Tibial nerve (tissue), 4 donors: ENCODE measurements around the gene GPR158. TPM values are rescaled to one million over a fixed set of nuclear protein-coding genes. Genes with fewer than 3 reads are reported as not detected.

Experiments
- DNase-seq, 2 donors: peaks; one replicate each; pipeline ENCODE4 v3.0.0-alpha.2; 2019; ENCODE audit warnings: low spot score in 2 of 2
- H3K27ac ChIP-seq, 4 donors: fragments of 200-600 bp; sonication (generic) in 3 of 4; one replicate each; pipeline ENCODE4 v1.5.1; 2017 to 2019; ENCODE audit warnings: mild to moderate bottlenecking in 1 of 4
- H3K27me3 ChIP-seq, 2 donors: fragments of 200-600 bp; sonication (generic) in 1 of 2; one replicate each; pipeline versions ENCODE4 v1.5.1 to v1.6.0; 2017 to 2019
- H3K36me3 ChIP-seq, 3 donors: fragments of 200-600 bp; sonication (generic); one replicate each; pipeline ENCODE4 v1.5.1; 2018 to 2019
- H3K4me1 ChIP-seq, 4 donors: fragments of 200-600 bp; sonication (generic) in 3 of 4; one replicate each; pipeline ENCODE4 v1.5.1; 2017 to 2019
- H3K4me3 ChIP-seq, 4 donors: fragments of 200-600 bp; sonication (generic) in 3 of 4; one replicate each; pipeline ENCODE4 v1.5.1; 2017 to 2019; ENCODE audit warnings: mild to moderate bottlenecking in 1 of 4, moderate library complexity in 1 of 4
- H3K9me3 ChIP-seq, 4 donors: fragments of 200-600 bp; sonication (generic) in 3 of 4; one replicate each; pipeline ENCODE4 v1.5.1; 2017 to 2019
- CTCF ChIP-seq, 5 experiments: fragments of 200-600 bp in 3 of 5; fragments of 450-650 bp in 2 of 5; sonication (generic) in 3 of 5; IDR thresholded peaks; one replicate each; pipeline ENCODE4 v1.5.1; 2016 to 2019; ENCODE audit warnings: antibody characterized with exemption in 5 of 5, mild to moderate bottlenecking in 3 of 5, moderate library complexity in 2 of 5
- EP300 ChIP-seq, 2 donors: sonication (generic); formaldehyde crosslinking; IDR thresholded peaks; one replicate each; pipeline ENCODE4 v1.6.1; 2017; ENCODE audit warnings: antibody characterized with exemption in 2 of 2, mild to moderate bottlenecking in 1 of 2
- POLR2A ChIP-seq, 2 donors: fragments of 450-650 bp; IDR thresholded peaks; one replicate each; pipeline ENCODE4 v1.6.1; 2017; ENCODE audit warnings: antibody characterized with exemption in 2 of 2, mild to moderate bottlenecking in 2 of 2, moderate library complexity in 2 of 2
- WGBS, 2 donors: methylation state at CpG; one replicate each; pipeline ENCODE4 v1.1.5; 2018; 5-methylcytosine and 5-hydroxymethylcytosine counted together
- total RNA-seq, 4 donors: library from RNA; depleted of rRNA; stranded (reverse); fragments of >200 nt; gene quantifications; one replicate each; pipeline ENCODE4 v1.1.0, GENCODE V29; 2016

GPR158 gene
- total RNA-seq, 4 donors from 2014 or later = under 0.01 to 0.39 (median under 0.01) TPM

- Histone ChIP-seq H3K27ac (no peak overlapping the region), H3K9me3 (peaks cover 0 to 12% (median 0%) of the 10 kb centered on the region in 4 donors), H3K27me3 (no peaks in the 10 kb centered on the region), H3K4me3 (no peak overlapping the region), H3K4me1 (no peaks in the 10 kb centered on the region), H3K36me3 (no peaks in the 10 kb centered on the region)
- TF ChIP-seq EP300 (IDR thresholded peaks at IDR 0.05) (no peak), CTCF (IDR thresholded peaks at IDR 0.05) (no peak), POLR2A (IDR thresholded peaks at IDR 0.05) (no peak)
- no peak for DNase-seq
Observed at GRCh38 chr10:25383686-25384085, 208.9 kb downstream of the GPR158 start.

GRCh38 chr10:25384618-25385017, 209.8 kb downstream of the GPR158 start:
- TF ChIP-seq POLR2A (IDR thresholded peaks at IDR 0.05) (no peak), EP300 (IDR thresholded peaks at IDR 0.05) (no peak), CTCF (IDR thresholded peaks at IDR 0.05) (no peak)
- DNase-seq = no peak
- Histone ChIP-seq H3K4me3 (no peak overlapping the region), H3K27me3 (no peaks in the 10 kb centered on the region), H3K4me1 (no peaks in the 10 kb centered on the region), H3K36me3 (no peaks in the 10 kb centered on the region), H3K9me3 (peaks cover 0 to 20% (median 0%) of the 10 kb centered on the region in 4 donors), H3K27ac (no peak overlapping the region)
- WGBS, 2 donors = 88 to 92% methylated on average over 3 of the region's 3 CpGs

GRCh38 chr10:25388188-25388861, 213.5 kb downstream of the GPR158 start:
- Histone ChIP-seq H3K9me3 (peaks cover 0 to 30% (median 0%) of the 10 kb centered on the region in 4 donors), H3K4me3 (no peak overlapping the region), H3K4me1 (no peaks in the 10 kb centered on the region), H3K27ac (no peak overlapping the region), H3K36me3 (no peaks in the 10 kb centered on the region), H3K27me3 (no peaks in the 10 kb centered on the region)
- TF ChIP-seq POLR2A (IDR thresholded peaks at IDR 0.05) = no peak
- no peak for TF ChIP-seq EP300 (IDR thresholded peaks at IDR 0.05)
- no peak for TF ChIP-seq CTCF (IDR thresholded peaks at IDR 0.05)
- WGBS, 2 donors = 69 to 72% methylated on average over 4 to 5 of the region's 7 CpGs
- DNase-seq = no peak

- H3K4me3 ChIP-seq = no peak overlapping the region
- no peak for DNase-seq
- H3K27ac ChIP-seq = no peak overlapping the region
- H3K27me3 ChIP-seq = no peaks in the 10 kb centered on the region
- peaks cover 0 to 30% (median 0%) of the 10 kb centered on the region in 4 donors for H3K9me3 ChIP-seq
- no peaks in the 10 kb centered on the region for H3K4me1 ChIP-seq
- H3K36me3 ChIP-seq = no peaks in the 10 kb centered on the region
- TF ChIP-seq CTCF (IDR thresholded peaks at IDR 0.05) = no peak
- no peak for TF ChIP-seq EP300 (IDR thresholded peaks at IDR 0.05)
- no peak for TF ChIP-seq POLR2A (IDR thresholded peaks at IDR 0.05)
Observed at GRCh38 chr10:25388862-25389206, 214.0 kb downstream of the GPR158 start.

GRCh38 chr10:25390733-25391132, 215.9 kb downstream of the GPR158 start:
- WGBS, 2 donors = 60 to 90% methylated on average over 2 to 3 of the region's 3 CpGs
- TF ChIP-seq EP300 (IDR thresholded peaks at IDR 0.05) (no peak), POLR2A (IDR thresholded peaks at IDR 0.05) (no peak), CTCF (IDR thresholded peaks at IDR 0.05) (no peak)

More at GRCh38 chr10:25390733-25391132, 215.9 kb downstream of the GPR158 start:
- no peaks in the 10 kb centered on the region for H3K36me3 ChIP-seq
- no peak for DNase-seq
- no peak overlapping the region for H3K27ac ChIP-seq
- no peaks in the 10 kb centered on the region for H3K4me1 ChIP-seq
- H3K27me3 ChIP-seq = no peaks in the 10 kb centered on the region
- peaks cover 0 to 29% (median 0%) of the 10 kb centered on the region in 4 donors for H3K9me3 ChIP-seq
- no peak overlapping the region for H3K4me3 ChIP-seq
